HEK293 (cell line): ENCODE data around the gene PDE6B.

Experiments
- CTCF ChIA-PET: fragments of 350-600 bp; formaldehyde crosslinking; extraction: SDS; loops from one replicate; lab custom pipeline; 2021; ENCODE audit warnings: antibody characterized with exemption; lab: Yijun Ruan, JAX
- POLR2A ChIA-PET: fragments of 300-600 bp; formaldehyde crosslinking; extraction: SDS; loops from one replicate; lab custom pipeline; 2020; ENCODE audit warnings: antibody characterized with exemption, inconsistent platforms; lab: Yijun Ruan, JAX
- H3K27ac ChIP-seq: fragments of 200-500 bp; sonication (Bioruptor generic); 2 replicates; pipeline ENCODE4 v1.5.1; 2014; ENCODE audit warnings: low read depth, low read length, control low read depth, inconsistent platforms; ENCODE audit errors: extremely low read depth
- H3K36me3 ChIP-seq, 2 experiments: fragments of 200-500 bp in 1 of 2; sonication (Bioruptor generic) in 1 of 2; 1 replicate in 1 of 2; 2 replicates in 1 of 2; pipeline ENCODE4 v1.5.1; 2014 to 2017; ENCODE audit warnings: inconsistent platforms in 2 of 2, low read length in 2 of 2; ENCODE audit not compliant: control insufficient read depth in 2 of 2, insufficient read depth in 1 of 2
- H3K4me1 ChIP-seq: fragments of 200-500 bp; sonication (Bioruptor generic); 2 replicates; pipeline ENCODE4 v1.5.1; 2014; ENCODE audit warnings: mild to moderate bottlenecking, low read length, inconsistent platforms; ENCODE audit not compliant: control insufficient read depth, insufficient read depth
- H3K4me3 ChIP-seq: 2 replicates; pipeline ENCODE4 v1.5.1; 2011; ENCODE audit warnings: low read depth, mild to moderate bottlenecking, control low read depth, low read length, moderate library complexity
- H3K9me3 ChIP-seq: fragments of 200-500 bp; sonication (Bioruptor generic); 2 replicates; pipeline ENCODE4 v1.5.1; 2014; ENCODE audit warnings: low read depth, low read length, inconsistent platforms; ENCODE audit not compliant: control insufficient read depth, insufficient read depth
- GLI4 ChIP-seq: fragments of 450-650 bp; formaldehyde crosslinking; IDR thresholded peaks from 2 replicates; pipeline ENCODE4 v1.5.1; 2016; ENCODE audit warnings: missing biosample characterization, missing genetic modification characterization
- ZBTB48 ChIP-seq: fragments of 450-650 bp; formaldehyde crosslinking; IDR thresholded peaks from 2 replicates; pipeline ENCODE4 v1.5.1; 2016; ENCODE audit warnings: missing biosample characterization, missing genetic modification characterization
- ZFHX2 ChIP-seq: fragments of 450-650 bp; formaldehyde crosslinking; conservative IDR thresholded peaks from 2 replicates; pipeline ENCODE4 v1.5.1; 2016; ENCODE audit warnings: missing biosample characterization, missing genetic modification characterization
- ZIC2 ChIP-seq: fragments of 450-650 bp; formaldehyde crosslinking; IDR thresholded peaks from 2 replicates; pipeline ENCODE4 v1.5.1; 2016; ENCODE audit warnings: missing biosample characterization, missing genetic modification characterization
- ZNF23 ChIP-seq: fragments of 450-650 bp; formaldehyde crosslinking; IDR thresholded peaks from 2 replicates; pipeline ENCODE4 v1.5.1; 2016; ENCODE audit warnings: missing biosample characterization, missing genetic modification characterization, borderline replicate concordance
- ZNF239 ChIP-seq: fragments of 450-650 bp; formaldehyde crosslinking; IDR thresholded peaks from 2 replicates; pipeline ENCODE4 v1.5.1; 2016; ENCODE audit warnings: missing biosample characterization, missing genetic modification characterization
- ZNF274 ChIP-seq, 2 experiments: fragments of 200-500 bp in 1 of 2; fragments of 450-650 bp in 1 of 2; sonication (Bioruptor generic) in 1 of 2; formaldehyde crosslinking in 1 of 2; IDR thresholded peaks; 2 replicates each; pipeline versions ENCODE4 v1.5.1 to v1.6.1; 2014 to 2016; ENCODE audit warnings: borderline replicate concordance in 1 of 2, inconsistent platforms in 1 of 2, low read length in 1 of 2, missing biosample characterization in 1 of 2, missing genetic modification characterization in 1 of 2
- ZNF311 ChIP-seq: fragments of 450-650 bp; formaldehyde crosslinking; IDR thresholded peaks from 2 replicates; pipeline ENCODE4 v1.5.1; 2017; ENCODE audit warnings: missing biosample characterization, missing genetic modification characterization, borderline replicate concordance
- ZNF670 ChIP-seq: fragments of 450-650 bp; formaldehyde crosslinking; IDR thresholded peaks from 2 replicates; pipeline ENCODE4 v1.5.1; 2016; ENCODE audit warnings: missing biosample characterization, missing genetic modification characterization, low read depth
- TF ChIP-seq, protein P1 (sequence below): fragments of 450-650 bp; formaldehyde crosslinking; IDR thresholded peaks from 2 replicates; pipeline ENCODE4 v1.5.1; 2016; ENCODE audit warnings: missing biosample characterization, missing genetic modification characterization, low read depth
- TF ChIP-seq, protein P2 (sequence below): fragments of 450-650 bp; formaldehyde crosslinking; IDR thresholded peaks from 2 replicates; pipeline ENCODE4 v1.5.1; 2016; ENCODE audit warnings: missing biosample characterization, missing genetic modification characterization
- TF ChIP-seq, protein P3 (sequence below): fragments of 450-650 bp; formaldehyde crosslinking; IDR thresholded peaks from 2 replicates; pipeline ENCODE4 v1.5.1; 2016; ENCODE audit warnings: missing biosample characterization, missing genetic modification characterization, low read depth
- TF ChIP-seq, protein P4 (sequence below): fragments of 450-650 bp; formaldehyde crosslinking; IDR thresholded peaks from 2 replicates; pipeline ENCODE4 v1.5.1; 2016; ENCODE audit warnings: missing biosample characterization, missing genetic modification characterization, borderline replicate concordance
- TF ChIP-seq, protein P5 (sequence below): fragments of 450-650 bp; formaldehyde crosslinking; IDR thresholded peaks from 2 replicates; pipeline ENCODE4 v1.5.1; 2016; ENCODE audit warnings: missing biosample characterization, missing genetic modification characterization
- TF ChIP-seq, protein P6 (sequence below): fragments of 450-650 bp; formaldehyde crosslinking; IDR thresholded peaks from 2 replicates; pipeline ENCODE4 v1.5.1; 2016; ENCODE audit warnings: missing biosample characterization, missing genetic modification characterization, borderline replicate concordance
- TF ChIP-seq, protein P7 (sequence below): fragments of 450-650 bp; formaldehyde crosslinking; IDR thresholded peaks from 2 replicates; pipeline ENCODE4 v1.5.1; 2016; ENCODE audit warnings: missing biosample characterization, missing genetic modification characterization

PDE6B gene

DNA sequence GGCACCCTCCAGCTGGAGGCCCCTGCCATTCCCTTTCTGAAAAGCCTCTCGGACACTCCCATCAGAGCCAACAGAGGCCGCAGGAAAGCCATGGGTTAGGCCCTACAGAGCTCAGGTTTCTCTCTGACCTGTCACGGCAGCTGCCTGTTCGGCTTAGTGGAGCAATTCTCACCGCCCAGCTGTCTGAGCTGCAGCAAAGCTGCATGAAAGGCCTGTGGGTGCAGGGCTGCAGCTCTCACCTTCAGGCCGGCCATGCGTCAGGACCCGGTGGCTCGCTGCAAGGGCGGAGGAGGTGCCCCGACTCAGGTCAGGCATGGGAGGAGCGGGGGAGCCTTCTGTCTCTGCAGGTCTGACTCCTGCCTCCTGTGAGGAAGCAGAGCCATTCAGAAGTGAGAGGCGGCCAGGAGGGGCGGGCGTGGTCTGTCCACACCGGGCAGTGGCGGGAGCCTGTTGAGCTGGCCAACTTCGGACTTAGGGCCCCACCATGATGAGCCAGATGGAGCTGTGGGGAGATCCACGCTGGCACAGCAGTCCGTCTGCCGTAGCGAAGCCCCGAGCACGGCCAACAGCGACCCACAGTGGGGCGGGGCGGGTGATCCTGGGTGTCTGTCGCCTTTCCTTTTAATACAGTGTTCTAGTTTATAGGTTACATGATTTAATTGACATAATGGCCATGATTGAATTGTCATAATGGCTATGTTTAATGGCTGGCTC is 23.4 kb downstream of the PDE6B start (continued):
- TF ChIP-seq, protein P1, sequence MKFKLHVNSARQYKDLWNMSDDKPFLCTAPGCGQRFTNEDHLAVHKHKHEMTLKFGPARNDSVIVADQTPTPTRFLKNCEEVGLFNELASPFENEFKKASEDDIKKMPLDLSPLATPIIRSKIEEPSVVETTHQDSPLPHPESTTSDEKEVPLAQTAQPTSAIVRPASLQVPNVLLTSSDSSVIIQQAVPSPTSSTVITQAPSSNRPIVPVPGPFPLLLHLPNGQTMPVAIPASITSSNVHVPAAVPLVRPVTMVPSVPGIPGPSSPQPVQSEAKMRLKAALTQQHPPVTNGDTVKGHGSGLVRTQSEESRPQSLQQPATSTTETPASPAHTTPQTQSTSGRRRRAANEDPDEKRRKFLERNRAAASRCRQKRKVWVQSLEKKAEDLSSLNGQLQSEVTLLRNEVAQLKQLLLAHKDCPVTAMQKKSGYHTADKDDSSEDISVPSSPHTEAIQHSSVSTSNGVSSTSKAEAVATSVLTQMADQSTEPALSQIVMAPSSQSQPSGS, result no peak

DNA sequence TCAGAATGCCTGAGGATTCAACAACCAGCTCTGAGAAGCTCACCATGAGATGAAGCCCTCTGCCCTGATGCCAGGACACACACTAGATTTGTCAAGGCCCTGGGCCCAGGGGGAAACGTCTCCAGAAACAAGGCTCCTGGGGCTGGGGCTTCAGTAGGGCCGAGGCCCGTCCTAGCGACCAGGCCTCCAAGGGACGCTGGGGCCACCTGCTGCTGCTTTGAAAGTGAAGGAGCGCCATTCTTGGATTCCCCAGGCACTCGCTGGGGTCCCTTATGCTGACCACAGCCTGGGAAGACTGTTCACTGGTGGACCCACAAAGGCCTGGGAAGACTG is 23.9 kb downstream of the PDE6B start:
- no peaks in the 10 kb centered on the region for H3K36me3 ChIP-seq
- TF ChIP-seq, protein P2, sequence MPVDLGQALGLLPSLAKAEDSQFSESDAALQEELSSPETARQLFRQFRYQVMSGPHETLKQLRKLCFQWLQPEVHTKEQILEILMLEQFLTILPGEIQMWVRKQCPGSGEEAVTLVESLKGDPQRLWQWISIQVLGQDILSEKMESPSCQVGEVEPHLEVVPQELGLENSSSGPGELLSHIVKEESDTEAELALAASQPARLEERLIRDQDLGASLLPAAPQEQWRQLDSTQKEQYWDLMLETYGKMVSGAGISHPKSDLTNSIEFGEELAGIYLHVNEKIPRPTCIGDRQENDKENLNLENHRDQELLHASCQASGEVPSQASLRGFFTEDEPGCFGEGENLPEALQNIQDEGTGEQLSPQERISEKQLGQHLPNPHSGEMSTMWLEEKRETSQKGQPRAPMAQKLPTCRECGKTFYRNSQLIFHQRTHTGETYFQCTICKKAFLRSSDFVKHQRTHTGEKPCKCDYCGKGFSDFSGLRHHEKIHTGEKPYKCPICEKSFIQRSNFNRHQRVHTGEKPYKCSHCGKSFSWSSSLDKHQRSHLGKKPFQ (tag by site-specific recombination), result no peak
- TF ChIP-seq, protein P3, sequence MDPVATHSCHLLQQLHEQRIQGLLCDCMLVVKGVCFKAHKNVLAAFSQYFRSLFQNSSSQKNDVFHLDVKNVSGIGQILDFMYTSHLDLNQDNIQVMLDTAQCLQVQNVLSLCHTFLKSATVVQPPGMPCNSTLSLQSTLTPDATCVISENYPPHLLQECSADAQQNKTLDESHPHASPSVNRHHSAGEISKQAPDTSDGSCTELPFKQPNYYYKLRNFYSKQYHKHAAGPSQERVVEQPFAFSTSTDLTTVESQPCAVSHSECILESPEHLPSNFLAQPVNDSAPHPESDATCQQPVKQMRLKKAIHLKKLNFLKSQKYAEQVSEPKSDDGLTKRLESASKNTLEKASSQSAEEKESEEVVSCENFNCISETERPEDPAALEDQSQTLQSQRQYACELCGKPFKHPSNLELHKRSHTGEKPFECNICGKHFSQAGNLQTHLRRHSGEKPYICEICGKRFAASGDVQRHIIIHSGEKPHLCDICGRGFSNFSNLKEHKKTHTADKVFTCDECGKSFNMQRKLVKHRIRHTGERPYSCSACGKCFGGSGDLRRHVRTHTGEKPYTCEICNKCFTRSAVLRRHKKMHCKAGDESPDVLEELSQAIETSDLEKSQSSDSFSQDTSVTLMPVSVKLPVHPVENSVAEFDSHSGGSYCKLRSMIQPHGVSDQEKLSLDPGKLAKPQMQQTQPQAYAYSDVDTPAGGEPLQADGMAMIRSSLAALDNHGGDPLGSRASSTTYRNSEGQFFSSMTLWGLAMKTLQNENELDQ, result no peak
- TF ChIP-seq ZNF23 (tag by site-specific recombination) (no peak), ZFHX2 (no peak), ZNF274 (IDR thresholded peaks at IDR 0.05; ENCODE audit: low read length) (no peak), ZNF274 (tag by site-specific recombination; IDR thresholded peaks at IDR 0.05; ENCODE audit: borderline replicate concordance) (no peak), ZNF239 (tag by site-specific recombination) (no peak), ZNF311 (no peak), ZIC2 (no peak), ZNF670 (tag by site-specific recombination) (no peak), GLI4 (no peak)
- TF ChIP-seq, protein P4, sequence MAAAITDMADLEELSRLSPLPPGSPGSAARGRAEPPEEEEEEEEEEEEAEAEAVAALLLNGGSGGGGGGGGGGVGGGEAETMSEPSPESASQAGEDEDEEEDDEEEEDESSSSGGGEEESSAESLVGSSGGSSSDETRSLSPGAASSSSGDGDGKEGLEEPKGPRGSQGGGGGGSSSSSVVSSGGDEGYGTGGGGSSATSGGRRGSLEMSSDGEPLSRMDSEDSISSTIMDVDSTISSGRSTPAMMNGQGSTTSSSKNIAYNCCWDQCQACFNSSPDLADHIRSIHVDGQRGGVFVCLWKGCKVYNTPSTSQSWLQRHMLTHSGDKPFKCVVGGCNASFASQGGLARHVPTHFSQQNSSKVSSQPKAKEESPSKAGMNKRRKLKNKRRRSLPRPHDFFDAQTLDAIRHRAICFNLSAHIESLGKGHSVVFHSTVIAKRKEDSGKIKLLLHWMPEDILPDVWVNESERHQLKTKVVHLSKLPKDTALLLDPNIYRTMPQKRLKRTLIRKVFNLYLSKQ (tag by site-specific recombination), result no peak
- TF ChIP-seq, protein P5, sequence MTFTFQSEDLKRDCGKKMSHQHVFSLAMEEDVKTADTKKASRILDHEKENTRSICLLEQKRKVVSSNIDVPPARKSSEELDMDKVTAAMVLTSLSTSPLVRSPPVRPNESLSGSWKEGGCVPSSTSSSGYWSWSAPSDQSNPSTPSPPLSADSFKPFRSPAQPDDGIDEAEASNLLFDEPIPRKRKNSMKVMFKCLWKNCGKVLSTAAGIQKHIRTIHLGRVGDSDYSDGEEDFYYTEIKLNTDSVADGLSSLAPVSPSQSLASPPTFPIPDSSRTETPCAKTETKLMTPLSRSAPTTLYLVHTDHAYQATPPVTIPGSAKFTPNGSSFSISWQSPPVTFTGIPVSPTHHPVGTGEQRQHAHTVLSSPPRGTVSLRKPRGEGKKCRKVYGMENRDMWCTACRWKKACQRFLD (tag by site-specific recombination), result no peak
- H3K9me3 ChIP-seq, result no peaks in the 10 kb centered on the region
- no peak overlapping the region for H3K27ac ChIP-seq
- CTCF ChIA-PET, result no interaction called here
- no peak overlapping the region for H3K4me3 ChIP-seq
- no peaks in the 10 kb centered on the region for H3K4me1 ChIP-seq
- POLR2A ChIA-PET, result no interaction called here

DNA sequence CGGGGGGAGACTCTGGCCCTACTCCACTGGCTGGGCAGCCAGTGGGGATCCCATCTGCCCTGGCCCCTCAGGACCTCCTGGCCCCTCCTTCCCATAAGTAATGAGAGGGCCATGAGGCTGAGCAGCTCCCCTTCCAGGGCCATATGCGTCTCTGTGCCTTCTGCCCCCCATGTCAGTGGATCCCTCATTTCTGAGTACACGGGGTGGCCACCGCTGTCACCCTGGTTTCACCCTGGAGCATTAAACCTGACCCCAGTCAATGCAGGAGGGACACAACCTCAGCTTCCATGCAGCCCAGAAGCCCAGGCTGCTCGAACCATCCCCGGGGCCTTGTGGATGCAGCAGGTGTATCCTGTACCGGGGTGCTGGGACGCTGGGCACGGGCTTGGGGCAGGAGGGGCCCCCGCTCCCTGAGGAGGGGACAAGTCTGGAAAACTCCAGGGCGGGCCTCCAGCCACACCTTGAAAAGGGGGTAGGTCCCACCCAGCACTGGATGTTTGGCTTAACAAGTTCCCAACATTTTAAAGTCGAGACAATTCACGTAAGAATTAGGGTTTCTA is 24.5 kb downstream of the PDE6B start:
- no peak overlapping the region for H3K27ac ChIP-seq
- no peak for TF ChIP-seq ZBTB48 (tag by site-specific recombination)
- TF ChIP-seq, protein P4 (tag by site-specific recombination), result no peak
- TF ChIP-seq, protein P6, sequence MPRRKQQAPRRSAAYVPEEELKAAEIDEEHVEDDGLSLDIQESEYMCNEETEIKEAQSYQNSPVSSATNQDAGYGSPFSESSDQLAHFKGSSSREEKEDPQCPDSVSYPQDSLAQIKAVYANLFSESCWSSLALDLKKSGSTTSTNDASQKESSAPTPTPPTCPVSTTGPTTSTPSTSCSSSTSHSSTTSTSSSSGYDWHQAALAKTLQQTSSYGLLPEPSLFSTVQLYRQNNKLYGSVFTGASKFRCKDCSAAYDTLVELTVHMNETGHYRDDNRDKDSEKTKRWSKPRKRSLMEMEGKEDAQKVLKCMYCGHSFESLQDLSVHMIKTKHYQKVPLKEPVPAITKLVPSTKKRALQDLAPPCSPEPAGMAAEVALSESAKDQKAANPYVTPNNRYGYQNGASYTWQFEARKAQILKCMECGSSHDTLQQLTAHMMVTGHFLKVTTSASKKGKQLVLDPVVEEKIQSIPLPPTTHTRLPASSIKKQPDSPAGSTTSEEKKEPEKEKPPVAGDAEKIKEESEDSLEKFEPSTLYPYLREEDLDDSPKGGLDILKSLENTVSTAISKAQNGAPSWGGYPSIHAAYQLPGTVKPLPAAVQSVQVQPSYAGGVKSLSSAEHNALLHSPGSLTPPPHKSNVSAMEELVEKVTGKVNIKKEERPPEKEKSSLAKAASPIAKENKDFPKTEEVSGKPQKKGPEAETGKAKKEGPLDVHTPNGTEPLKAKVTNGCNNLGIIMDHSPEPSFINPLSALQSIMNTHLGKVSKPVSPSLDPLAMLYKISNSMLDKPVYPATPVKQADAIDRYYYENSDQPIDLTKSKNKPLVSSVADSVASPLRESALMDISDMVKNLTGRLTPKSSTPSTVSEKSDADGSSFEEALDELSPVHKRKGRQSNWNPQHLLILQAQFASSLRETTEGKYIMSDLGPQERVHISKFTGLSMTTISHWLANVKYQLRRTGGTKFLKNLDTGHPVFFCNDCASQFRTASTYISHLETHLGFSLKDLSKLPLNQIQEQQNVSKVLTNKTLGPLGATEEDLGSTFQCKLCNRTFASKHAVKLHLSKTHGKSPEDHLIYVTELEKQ (tag by site-specific recombination), result no peak
- TF ChIP-seq, protein P7, sequence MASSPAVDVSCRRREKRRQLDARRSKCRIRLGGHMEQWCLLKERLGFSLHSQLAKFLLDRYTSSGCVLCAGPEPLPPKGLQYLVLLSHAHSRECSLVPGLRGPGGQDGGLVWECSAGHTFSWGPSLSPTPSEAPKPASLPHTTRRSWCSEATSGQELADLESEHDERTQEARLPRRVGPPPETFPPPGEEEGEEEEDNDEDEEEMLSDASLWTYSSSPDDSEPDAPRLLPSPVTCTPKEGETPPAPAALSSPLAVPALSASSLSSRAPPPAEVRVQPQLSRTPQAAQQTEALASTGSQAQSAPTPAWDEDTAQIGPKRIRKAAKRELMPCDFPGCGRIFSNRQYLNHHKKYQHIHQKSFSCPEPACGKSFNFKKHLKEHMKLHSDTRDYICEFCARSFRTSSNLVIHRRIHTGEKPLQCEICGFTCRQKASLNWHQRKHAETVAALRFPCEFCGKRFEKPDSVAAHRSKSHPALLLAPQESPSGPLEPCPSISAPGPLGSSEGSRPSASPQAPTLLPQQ (tag by site-specific recombination), result no peak

More for the DNA sequence above, 24.5 kb downstream of the PDE6B start:
- Histone ChIP-seq H3K36me3 (no peaks in the 10 kb centered on the region), H3K4me3 (no peak overlapping the region), H3K9me3 (no peaks in the 10 kb centered on the region), H3K4me1 (no peaks in the 10 kb centered on the region)
- ChIA-PET CTCF (no interaction called here), POLR2A (no interaction called here)
